GM12878 (cell line): ENCODE results near the gene CNRIP1. TPM values are rescaled to one million over a fixed set of nuclear protein-coding genes. Genes with fewer than 3 reads are reported as not detected.

Source experiments
- ATAC-seq: fragments of 200-7000 bp; cut with Tn5 transposase; 3 replicates; pipeline ENCODE4 v1.9.1; 2020; ENCODE audit warnings: mild to moderate bottlenecking, moderate library complexity
- BruUV-seq: library from RNA; stranded (reverse); fragments of 400-500 nt; replicated peaks from 2 replicates; lab custom pipeline; 2021; lab: Mats Ljungman, UMichigan
- CTCF ChIA-PET: fragments of 300-600 bp; sonication (Branson Sonifier 250); formaldehyde crosslinking; extraction: SDS; loops from one replicate; lab custom pipeline; 2021; ENCODE audit warnings: inconsistent platforms; lab: Yijun Ruan, JAX
- POLR2A ChIA-PET: fragments of 350-600 bp; formaldehyde crosslinking; extraction: SDS; loops from one replicate; lab custom pipeline; 2021; ENCODE audit warnings: inconsistent platforms; lab: Charles Lee
- RAD21 ChIA-PET: fragments of 300-600 bp; sonication (Branson Sonifier 250); formaldehyde crosslinking; loops from one replicate; lab custom pipeline; 2023; ENCODE audit warnings: antibody characterized with exemption; ENCODE audit not compliant: unreplicated experiment; lab: Charles Lee
- SMC1A ChIA-PET: fragments of 300-600 bp; sonication (Branson Sonifier 250); formaldehyde crosslinking; loops from one replicate; lab custom pipeline; 2023; ENCODE audit not compliant: unreplicated experiment, uncharacterized antibody; lab: Charles Lee
- DNase-seq: peaks from one replicate; pipeline ENCODE4 v3.0.0-alpha.2; 2011; ENCODE audit warnings: low read depth, low spot score
- FAIRE-seq: peaks from 3 replicates; lab custom pipeline; 2011; peaks lifted over from hg19 to GRCh38; lab: Jason Lieb, UNC
- H2AFZ ChIP-seq: 2 replicates; pipeline ENCODE4 v1.6.0; 2011; ENCODE audit warnings: low read depth, low read length, control low read depth; ENCODE audit not compliant: control insufficient read depth
- H3K27ac ChIP-seq: 2 replicates; pipeline ENCODE4 v1.5.1; 2011; ENCODE audit warnings: control low read depth; ENCODE audit not compliant: control insufficient read depth, insufficient read depth
- H3K27me3 ChIP-seq, 2 experiments: replicated peaks in 1 of 2; 2 replicates each; pipeline versions ENCODE4 v1.6.0 to v1.6.1; 2011; ENCODE audit warnings: low read length in 1 of 2; ENCODE audit not compliant: control insufficient read depth in 2 of 2, insufficient read depth in 2 of 2
- H3K36me3 ChIP-seq, 2 experiments: 2 replicates each; pipeline ENCODE4 v1.5.1; 2011; ENCODE audit warnings: low read length in 1 of 2; ENCODE audit not compliant: control insufficient read depth in 2 of 2, insufficient read depth in 2 of 2
- H3K4me1 ChIP-seq: 2 replicates; pipeline ENCODE4 v1.6.1; 2011; ENCODE audit warnings: mild to moderate bottlenecking, low read length, moderate library complexity, mixed read lengths; ENCODE audit not compliant: control insufficient read depth, insufficient read depth
- H3K4me2 ChIP-seq: 2 replicates; pipeline ENCODE4 v1.6.0; 2011; ENCODE audit warnings: control low read depth; ENCODE audit not compliant: control insufficient read depth, insufficient read depth
- H3K4me3 ChIP-seq: fragments of 200-600 bp; sonication (generic); 2 replicates; pipeline ENCODE4 v1.5.1; 2016
- H3K79me2 ChIP-seq: 2 replicates; pipeline ENCODE4 v1.6.0; 2011; ENCODE audit warnings: low read length; ENCODE audit not compliant: control insufficient read depth, insufficient read depth
- H3K9ac ChIP-seq: 2 replicates; pipeline ENCODE4 v1.8.0; 2011; ENCODE audit warnings: low read length, control low read depth, mixed read lengths; ENCODE audit not compliant: control insufficient read depth, insufficient read depth
- H3K9me3 ChIP-seq: replicated peaks from 3 replicates; pipeline ENCODE4 v1.5.1; 2011; ENCODE audit warnings: mild to moderate bottlenecking, low read length; ENCODE audit not compliant: control insufficient read depth, insufficient read depth
- H4K20me1 ChIP-seq: 2 replicates; pipeline ENCODE4 v1.6.0; 2011; ENCODE audit not compliant: control insufficient read depth, insufficient read depth
- BMI1 ChIP-seq: fragments of 450-650 bp; IDR thresholded peaks from 2 replicates; pipeline ENCODE4 v1.6.1; 2016; ENCODE audit warnings: mild to moderate bottlenecking, moderate library complexity, borderline replicate concordance
- MLLT1 ChIP-seq: fragments of 450-650 bp; IDR thresholded peaks from 2 replicates; pipeline ENCODE4 v1.6.1; 2016; ENCODE audit warnings: mild to moderate bottlenecking
- NFIC ChIP-seq: IDR thresholded peaks from 2 replicates; pipeline ENCODE4 v1.6.1; 2012; ENCODE audit warnings: low read depth, mild to moderate bottlenecking, inconsistent platforms, low read length, moderate library complexity
- POLR2AphosphoS5 ChIP-seq: IDR thresholded peaks from 2 replicates; pipeline ENCODE4 v1.6.1; 2011; ENCODE audit warnings: mild to moderate bottlenecking, low read length, inconsistent platforms
- SMARCA5 ChIP-seq: fragments of 450-650 bp; IDR thresholded peaks from 2 replicates; pipeline ENCODE4 v1.6.1; 2017; ENCODE audit warnings: mild to moderate bottlenecking
- SMC3 ChIP-seq: IDR thresholded peaks from 2 replicates; pipeline ENCODE4 v1.6.1; 2011; ENCODE audit warnings: low read length, improper control_type of control experiment, borderline replicate concordance
- YY1 ChIP-seq: IDR thresholded peaks from 2 replicates; pipeline ENCODE4 v1.6.1; 2011; ENCODE audit warnings: low read depth, mild to moderate bottlenecking, low read length
- ZNF384 ChIP-seq: IDR thresholded peaks from 2 replicates; pipeline ENCODE4 v1.6.1; 2012; ENCODE audit warnings: low read depth, mild to moderate bottlenecking, low read length, improper control_type of control experiment, borderline replicate concordance
- WGBS: methylation state at CpG from one replicate; pipeline ENCODE4 v1.1.6; 2016; ENCODE audit warnings: low lambda C conversion rate; ENCODE audit not compliant: insufficient replicate concordance, insufficient coverage; ENCODE audit errors: missing lambda C conversion rate; 5-methylcytosine and 5-hydroxymethylcytosine counted together
- in situ Hi-C: fragments of 300-500 bp; cut with MboI; formaldehyde crosslinking; loops from 9 replicates; pipeline ENCODE4 v1.14.3; 2018; ENCODE audit warnings: mixed read lengths
- intact Hi-C: fragments of 100-400 bp; cut with micrococcal nuclease; formaldehyde crosslinking; loops from one replicate; pipeline ENCODE4 v1.14.2; 2022; ENCODE audit not compliant: unreplicated experiment
- polyA plus RNA-seq, 11 experiments: library from polyadenylated mRNA; depleted of rRNA in 4 of 11; unstranded in 6 of 11; stranded (reverse) in 5 of 11; fragments of >200 nt; fragmentation: Nextera tagmentation in 4 of 11; fragmentation: Illumina TruSeq in 1 of 11; extraction: Ambion mirVana in 4 of 11; extraction: Trizol in 1 of 11; gene quantifications; 1 replicate in 1 of 11; 2 replicates in 10 of 11; pipeline versions ENCODE4 v1.2.1 to v1.2.3, GENCODE V29; 2011 to 2016; ENCODE audit warnings: inconsistent platforms in 2 of 11, missing spikeins in 2 of 11, low read depth in 1 of 11
- total RNA-seq, 4 experiments: library from RNA; depleted of rRNA in 3 of 4; stranded (reverse); fragments of >200 nt in 3 of 4; fragmentation: Illumina TruSeq in 1 of 4; extraction: Trizol in 1 of 4; gene quantifications; 2 replicates each; pipeline versions ENCODE4 v1.2.1 to v1.2.3, GENCODE V29; 2013 to 2021

Gene CNRIP1
- total and polyA plus RNA-seq, 10 of the 15 experiments (the other 5 are each of a cell fraction or from before 2014, with no cell fraction given), result not detected

- in situ Hi-C loops (no loop called here), intact Hi-C loops (loop anchor here (5.0 kb wide), 1 partner anchor 117 kb away; the partner anchor contains the start of gene PPP3R1)
- ChIA-PET CTCF (interaction anchor here (0.9 to 5.2 kb wide), 3 partner anchors 12 to 71 kb away, joined by 4 to 39 read pairs (median 4); no protein-coding TSS in a partner anchor), RAD21 (interaction anchor here (1.2 to 7.5 kb wide), 5 partner anchors 10 to 71 kb away, joined by 4 to 83 read pairs (median 6); no protein-coding TSS in a partner anchor), POLR2A (interaction anchor here (0.5 to 1.7 kb wide), 6 partner anchors 16 to 98 kb away, joined by 3 to 5 read pairs (median 4); partner anchors contain the start of genes APLF and FBXO48), SMC1A (interaction anchor here (0.9 to 10.7 kb wide), 8 partner anchors 11 to 72 kb away, joined by 3 to 166 read pairs (median 4); no protein-coding TSS in a partner anchor)
- BruUV-seq, result no TSS peak
- FAIRE-seq (no peak), DNase-seq (no peak), ATAC-seq (peak; percentile 6; the same call in 2 of the 3 replicates)
- Histone ChIP-seq H2AFZ (no peak overlapping the region), H3K4me2 (peak overlapping the region; percentile 64), H3K9me3 (no peaks in the 10 kb centered on the region; the same call in 2 of the 3 replicates), H3K27ac (peak overlapping the region; percentile 94), H3K79me2 (peaks cover 99% of the 10 kb centered on the region), H3K4me1 (peaks cover 13% of the 10 kb centered on the region), H3K4me3 (peak overlapping the region; percentile 84), H3K36me3 (no peaks in the 10 kb centered on the region; a peak in 1 of 4 replicates), H3K9ac (no peak overlapping the region), H3K27me3 (no peaks in the 10 kb centered on the region), H4K20me1 (no peaks in the 10 kb centered on the region)
- WGBS, result 17% methylated on average over 6 of the region's 10 CpGs
- TF ChIP-seq MLLT1 (peak; percentile 92), POLR2AphosphoS5 (peak; percentile 32; the same call in 1 of the 2 replicates), BMI1 (no peak), SMC3 (no peak), ZNF384 (no peak), NFIC (no peak), YY1 (peak; percentile 42; the same call in 1 of the 2 replicates), SMARCA5 (no peak)
Observed at GRCh38 chr2:68369337-68369734, 49.6 kb upstream of the CNRIP1 start.
